Colonic mucosa (tissue), 4 donors: ENCODE results near the gene FIS1. TPM values are rescaled to one million over a fixed set of nuclear protein-coding genes. Genes with fewer than 3 reads are reported as not detected.

Experiments used
- DNase-seq: peaks from one replicate; pipeline ENCODE4 v3.0.0-alpha.2; 2020
- H3K27ac ChIP-seq: fragments of 200-600 bp; one replicate; pipeline ENCODE4 v1.8.0; 2021
- H3K27me3 ChIP-seq: fragments of 200-600 bp; one replicate; pipeline ENCODE4 v1.8.0; 2021
- H3K36me3 ChIP-seq: fragments of 200-600 bp; one replicate; pipeline ENCODE4 v1.8.0; 2021
- H3K4me1 ChIP-seq: fragments of 200-600 bp; one replicate; pipeline ENCODE4 v1.8.0; 2021; ENCODE audit warnings: mild to moderate bottlenecking
- H3K4me3 ChIP-seq: fragments of 200-600 bp; one replicate; pipeline ENCODE4 v1.8.0; 2021
- H3K9ac ChIP-seq, 2 donors: one replicate each; pipeline ENCODE4 v1.7.0; 2013; ENCODE audit warnings: control low read depth in 2 of 2, low read depth in 2 of 2, low read length in 2 of 2
- H3K9me3 ChIP-seq: fragments of 200-600 bp; one replicate; pipeline ENCODE4 v1.8.0; 2021
- intact Hi-C: fragments of 100-400 bp; cut with DNase I; formaldehyde crosslinking; loops from one replicate; pipeline ENCODE4 v1.14.1; 2022
- total RNA-seq, 2 donors: library from RNA; stranded (reverse); fragmentation: NEBNext Ultra II Directional in 1 of 2; extraction: Animal tissue kit (Norgen Biotek cat#: 25700) in 1 of 2; gene quantifications; one replicate each; pipeline ENCODE4 v1.2.1, GENCODE V29; 2021
- TF ChIP-seq, protein P1 (sequence below): fragments of 200-600 bp; IDR thresholded peaks from one replicate; pipeline ENCODE4 v1.8.0; 2022; ENCODE audit warnings: antibody characterized with exemption, mild to moderate bottlenecking
- donor health status: healthy.
- donor health status: DM: no; HTN: no; CAD: no.
- donor health status: DM: no; HTN: no; CAD: no.

Gene FIS1
- total RNA-seq, 2 donors from 2014 or later, result 132 to 148 TPM

DNA sequence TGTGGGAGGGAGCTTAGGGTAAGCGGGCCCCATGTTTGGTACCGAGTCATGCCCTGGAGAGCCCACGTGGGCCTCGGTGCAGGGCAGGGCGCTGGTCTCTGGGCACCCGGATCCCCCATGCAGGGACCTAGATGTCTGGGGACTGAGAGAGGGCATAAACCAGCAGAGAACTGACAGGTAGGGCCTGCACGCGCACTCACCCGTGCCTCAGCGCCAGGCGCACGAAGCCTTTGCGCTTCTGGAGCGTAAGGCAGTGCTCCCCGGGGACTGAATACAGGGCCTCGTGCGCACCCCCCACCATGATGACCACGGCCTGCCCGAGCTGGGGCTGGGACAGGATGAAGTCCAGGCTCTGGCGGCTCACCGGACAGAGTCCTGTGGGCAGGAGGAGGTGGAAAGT lies 46.9 kb downstream of the FIS1 start:
- Histone ChIP-seq H3K36me3 (no peaks in the 10 kb centered on the region), H3K27ac (no peak overlapping the region), H3K9ac (no peak overlapping the region), H3K9me3 (no peaks in the 10 kb centered on the region), H3K4me1 (no peaks in the 10 kb centered on the region), H3K27me3 (peaks cover 8% of the 10 kb centered on the region), H3K4me3 (no peak overlapping the region)
- no peak for DNase-seq
- intact Hi-C loops, result no loop called here
- TF ChIP-seq, protein P1, sequence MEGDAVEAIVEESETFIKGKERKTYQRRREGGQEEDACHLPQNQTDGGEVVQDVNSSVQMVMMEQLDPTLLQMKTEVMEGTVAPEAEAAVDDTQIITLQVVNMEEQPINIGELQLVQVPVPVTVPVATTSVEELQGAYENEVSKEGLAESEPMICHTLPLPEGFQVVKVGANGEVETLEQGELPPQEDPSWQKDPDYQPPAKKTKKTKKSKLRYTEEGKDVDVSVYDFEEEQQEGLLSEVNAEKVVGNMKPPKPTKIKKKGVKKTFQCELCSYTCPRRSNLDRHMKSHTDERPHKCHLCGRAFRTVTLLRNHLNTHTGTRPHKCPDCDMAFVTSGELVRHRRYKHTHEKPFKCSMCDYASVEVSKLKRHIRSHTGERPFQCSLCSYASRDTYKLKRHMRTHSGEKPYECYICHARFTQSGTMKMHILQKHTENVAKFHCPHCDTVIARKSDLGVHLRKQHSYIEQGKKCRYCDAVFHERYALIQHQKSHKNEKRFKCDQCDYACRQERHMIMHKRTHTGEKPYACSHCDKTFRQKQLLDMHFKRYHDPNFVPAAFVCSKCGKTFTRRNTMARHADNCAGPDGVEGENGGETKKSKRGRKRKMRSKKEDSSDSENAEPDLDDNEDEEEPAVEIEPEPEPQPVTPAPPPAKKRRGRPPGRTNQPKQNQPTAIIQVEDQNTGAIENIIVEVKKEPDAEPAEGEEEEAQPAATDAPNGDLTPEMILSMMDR, result no peak

DNA sequence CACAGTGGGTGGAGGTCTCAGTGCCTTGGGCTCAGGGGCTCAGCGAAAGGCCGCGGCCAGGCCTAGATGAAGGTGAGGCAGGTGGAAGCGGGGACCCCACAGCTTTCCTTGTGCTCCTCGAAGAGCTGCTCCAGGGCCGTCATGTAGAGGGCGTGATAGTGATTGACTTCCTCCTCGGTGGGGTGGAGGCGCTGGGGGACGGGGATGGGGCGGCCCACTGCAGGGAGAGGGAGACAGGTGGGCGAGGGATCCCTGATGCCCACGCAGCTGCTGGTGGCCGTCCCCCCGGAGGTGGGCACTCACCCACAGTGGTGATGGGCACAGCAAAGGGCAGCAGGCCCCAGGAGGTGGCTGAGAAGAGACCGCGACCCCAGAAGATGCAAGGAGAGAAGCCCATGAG lies 49.0 kb downstream of the FIS1 start:
- Histone ChIP-seq H3K27ac (no peak overlapping the region), H3K27me3 (no peaks in the 10 kb centered on the region), H3K4me1 (no peaks in the 10 kb centered on the region), H3K4me3 (no peak overlapping the region), H3K9me3 (no peaks in the 10 kb centered on the region), H3K36me3 (no peaks in the 10 kb centered on the region), H3K9ac (no peak overlapping the region)
- intact Hi-C loops, result no loop called here
- TF ChIP-seq, protein P1, result no peak
- no peak for DNase-seq

Other genes starting within 250 kb of the FIS1 start
- 1 to 10 TPM; 1.7 to 2.5 TPM for gene MUC17, start 225.0 kb downstream of the FIS1 start, total RNA-seq
- 10 to 100 TPM; 33.7 to 47.9 TPM for gene TRIM56, start 159.6 kb downstream of the FIS1 start, total RNA-seq
- 1 to 10 TPM; 1.4 to 6.1 TPM for gene SERPINE1, start 118.0 kb downstream of the FIS1 start, total RNA-seq
- gene AP1S1, start 90.6 kb downstream of the FIS1 start, total RNA-seq, result 100 to 1,000 TPM; 111 to 127 TPM
- 1 to 10 TPM in 1 of 2 donors, under 1 TPM in 1; 0.90 to 3.1 TPM for gene VGF, start 79.5 kb downstream of the FIS1 start, total RNA-seq
- not detected for gene NAT16, start 64.8 kb downstream of the FIS1 start, total RNA-seq
- 10 to 100 TPM; 33.2 to 47.7 TPM for gene MOGAT3, start 44.0 kb downstream of the FIS1 start, total RNA-seq
- gene PLOD3, start 27.5 kb downstream of the FIS1 start, total RNA-seq, result 100 to 1,000 TPM in 1 of 2 donors, 10 to 100 TPM in 1; 67.9 to 149 TPM
- 10 to 100 TPM; 85.7 to 98.1 TPM for gene ZNHIT1, start 26.9 kb downstream of the FIS1 start, total RNA-seq
- 10 to 100 TPM; 32.2 to 49.5 TPM for gene CLDN15, start 7.3 kb downstream of the FIS1 start, total RNA-seq
- 10 to 100 TPM; 11.3 to 12.9 TPM for gene IFT22, start 76.7 kb upstream of the FIS1 start, total RNA-seq
- under 1 TPM in 1 of 2 donors, not detected in 1; 0.35 TPM for gene COL26A1, start 117.8 kb upstream of the FIS1 start, total RNA-seq